Endothelial cell of umbilical vein (primary cell): ENCODE data around the gene TM4SF4. TPM values are rescaled to one million over a fixed set of nuclear protein-coding genes. Genes with fewer than 3 reads are reported as not detected.
A peak's percentile ranks its signal among the peaks of the same experiment; 100 is the strongest.

Experiments
- BruUV-seq: library from RNA; stranded (reverse); fragments of 400-500 nt; replicated peaks from 2 replicates; lab custom pipeline; 2021; lab: Mats Ljungman, UMichigan
- CTCF ChIA-PET: fragments of 300-600, 350-600 bp; sonication (Branson Sonifier 250); formaldehyde crosslinking; loops from one replicate; lab custom pipeline; 2021; ENCODE audit warnings: antibody characterized with exemption, inconsistent platforms; lab: Charles Lee
- POLR2A ChIA-PET: fragments of 300-600, 350-600 bp; sonication (Branson Sonifier 250); formaldehyde crosslinking; loops from one replicate; lab custom pipeline; 2021; ENCODE audit warnings: antibody characterized with exemption, inconsistent platforms; lab: Charles Lee
- DNase-seq: peaks from one replicate; pipeline ENCODE4 v3.0.0-alpha.2; 2011; ENCODE audit warnings: low read depth, low spot score
- FAIRE-seq: peaks from 2 replicates; lab custom pipeline; 2011; peaks lifted over from hg19 to GRCh38; lab: Jason Lieb, UNC
- H2AFZ ChIP-seq: 2 replicates; pipeline ENCODE4 v1.6.0; 2012; ENCODE audit warnings: low read depth, low read length, control low read depth, inconsistent platforms
- H3K27ac ChIP-seq: 2 replicates; pipeline ENCODE4 v1.5.1; 2011; ENCODE audit warnings: low read depth, mild to moderate bottlenecking, control low read depth, low read length, moderate library complexity; ENCODE audit not compliant: insufficient read depth
- H3K27me3 ChIP-seq, 2 experiments: 2 replicates each; pipeline versions ENCODE4 v1.6.0 to v1.6.1; 2011; ENCODE audit warnings: low read length in 2 of 2, mixed read lengths in 1 of 2; ENCODE audit not compliant: control insufficient read depth in 2 of 2, insufficient read depth in 2 of 2
- H3K36me3 ChIP-seq, 2 experiments: 2 replicates in 1 of 2; 3 replicates in 1 of 2; pipeline ENCODE4 v1.5.1; 2011; ENCODE audit warnings: low read length in 2 of 2, mild to moderate bottlenecking in 1 of 2, moderate library complexity in 1 of 2; ENCODE audit not compliant: control insufficient read depth in 2 of 2, insufficient read depth in 2 of 2; ENCODE audit errors: extremely low read depth in 1 of 2
- H3K4me1 ChIP-seq: 3 replicates; pipeline ENCODE4 v1.5.1; 2011; ENCODE audit warnings: mild to moderate bottlenecking, low read length; ENCODE audit not compliant: control insufficient read depth, insufficient read depth; ENCODE audit errors: extremely low read depth
- H3K4me2 ChIP-seq: 2 replicates; pipeline ENCODE4 v1.6.1; 2011; ENCODE audit warnings: low read length, control low read depth, mixed read lengths; ENCODE audit not compliant: insufficient read depth
- H3K4me3 ChIP-seq, 3 experiments: fragments of 200-600 bp in 1 of 3; sonication (generic), shearing (Covaris generic) in 1 of 3; replicated peaks in 1 of 3; 2 replicates each; pipeline ENCODE4 v1.5.1; 2011 to 2016; ENCODE audit warnings: control low read depth in 3 of 3, low read length in 3 of 3, mild to moderate bottlenecking in 2 of 3, inconsistent platforms in 1 of 3, low read depth in 1 of 3, moderate library complexity in 1 of 3; ENCODE audit not compliant: insufficient read depth in 1 of 3
- H3K79me2 ChIP-seq: 2 replicates; pipeline ENCODE4 v1.6.0; 2012; ENCODE audit warnings: low read length, inconsistent platforms; ENCODE audit not compliant: control insufficient read depth, insufficient read depth
- H3K9ac ChIP-seq: replicated peaks from 2 replicates; pipeline ENCODE3; 2011; ENCODE audit warnings: low read length, control low read depth; ENCODE audit not compliant: insufficient read depth; ENCODE audit errors: extremely low read depth
- H3K9me1 ChIP-seq: replicated peaks from 3 replicates; pipeline ENCODE4 v1.6.0; 2011; ENCODE audit warnings: mild to moderate bottlenecking, low read length; ENCODE audit not compliant: control insufficient read depth, insufficient read depth; ENCODE audit errors: extremely low read depth
- H3K9me3 ChIP-seq: replicated peaks from 2 replicates; pipeline ENCODE4 v1.5.1; 2012; ENCODE audit warnings: low read length, inconsistent platforms; ENCODE audit not compliant: control insufficient read depth, insufficient read depth
- H4K20me1 ChIP-seq: replicated peaks from 2 replicates; pipeline ENCODE3; 2011; ENCODE audit warnings: mild to moderate bottlenecking, low read length; ENCODE audit not compliant: control insufficient read depth, insufficient read depth; ENCODE audit errors: extremely low read depth
- FOS ChIP-seq: IDR thresholded peaks from 2 replicates; pipeline ENCODE4 v1.6.1; 2011; ENCODE audit warnings: mild to moderate bottlenecking, low read length, moderate library complexity, borderline replicate concordance; ENCODE audit not compliant: insufficient read depth
- GATA2 ChIP-seq: IDR thresholded peaks from 2 replicates; pipeline ENCODE4 v1.7.0; 2011; ENCODE audit warnings: low read depth, mild to moderate bottlenecking, moderate library complexity, mixed read lengths, low read length; ENCODE audit not compliant: insufficient read length, insufficient read depth
- JUN ChIP-seq: IDR thresholded peaks from 2 replicates; pipeline ENCODE4 v1.6.1; 2011; ENCODE audit warnings: borderline replicate concordance, low read depth; ENCODE audit not compliant: insufficient read length, insufficient read depth
- MYC ChIP-seq: IDR thresholded peaks from one replicate; pipeline ENCODE4 v1.6.1; 2011; ENCODE audit warnings: mild to moderate bottlenecking, low read depth, low read length
- POLR2AphosphoS5 ChIP-seq: IDR thresholded peaks from 2 replicates; pipeline ENCODE4 v1.6.1; 2012; ENCODE audit warnings: low read depth, mild to moderate bottlenecking, control low read depth, low read length, moderate library complexity; ENCODE audit not compliant: insufficient read depth
- dilution Hi-C: fragments of 300-500 bp; cut with MboI; formaldehyde crosslinking; loops from one replicate; pipeline ENCODE4 v1.15.0; 2019; ENCODE audit warnings: low sequenced_read_pairs; ENCODE audit not compliant: extremely low pct_ligation_motif_present
- intact Hi-C: fragments of 100-400 bp; cut with micrococcal nuclease; formaldehyde crosslinking; loops from one replicate; pipeline ENCODE4 v1.10.0; 2022
- polyA plus RNA-seq, 4 experiments: library from polyadenylated mRNA; depleted of rRNA in 3 of 4; stranded (reverse) in 3 of 4; unstranded in 1 of 4; fragments of >200 nt; gene quantifications; 2 replicates each; pipeline versions ENCODE4 v1.2.1 to v1.2.3, GENCODE V29; 2011 to 2012; ENCODE audit warnings: missing spikeins in 1 of 4
- total RNA-seq: library from RNA; stranded (reverse); gene quantifications from 2 replicates; pipeline ENCODE4 v1.2.3, GENCODE V29; 2021
- TF ChIP-seq, protein P1 (sequence below), 2 donors: IDR thresholded peaks; 1 replicate in 1 of 2; 2 replicates in 1 of 2; pipeline ENCODE4 v1.5.1; 2011; ENCODE audit warnings: low read length in 2 of 2, mild to moderate bottlenecking in 2 of 2, moderate library complexity in 2 of 2, control low read depth in 1 of 2, inconsistent platforms in 1 of 2, low read depth in 1 of 2; ENCODE audit not compliant: insufficient read depth in 1 of 2; ENCODE audit errors: extremely low read depth in 1 of 2

TM4SF4 gene
- total and polyA plus RNA-seq, 2 donors (not counting 3 experiments of a cell fraction or from before 2014, with no cell fraction given) = not detected

DNA sequence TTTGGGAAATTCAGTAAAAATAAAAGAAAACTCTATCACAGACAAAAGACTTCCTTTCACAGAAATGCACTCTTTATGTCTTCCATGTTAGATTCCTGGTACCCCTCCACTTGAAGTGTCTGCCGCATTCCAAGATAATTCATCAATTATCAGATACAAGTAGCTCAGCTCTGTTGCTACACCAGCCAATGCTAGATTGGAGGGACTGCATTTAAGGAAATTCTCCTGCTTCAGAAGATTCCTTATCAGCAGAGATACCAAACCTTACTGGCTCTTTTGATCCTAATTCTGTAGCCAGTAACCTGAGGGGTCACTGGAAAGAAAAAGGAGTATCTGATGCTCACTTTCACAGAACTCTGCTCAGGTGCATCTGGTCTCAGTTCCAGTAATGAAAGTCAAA lies 63.9 kb downstream of the TM4SF4 start:
- H3K27ac ChIP-seq = no peak overlapping the region
- no peak overlapping the region for H3K4me3 ChIP-seq
- H3K4me2 ChIP-seq = no peak overlapping the region
- H3K9me3 ChIP-seq = no peaks in the 10 kb centered on the region
- peaks cover 83% of the 10 kb centered on the region for H3K4me1 ChIP-seq
- no peak for FAIRE-seq
- no peaks in the 10 kb centered on the region for H3K27me3 ChIP-seq
- H3K79me2 ChIP-seq = peaks cover 85% of the 10 kb centered on the region
- DNase-seq = no peak
- no peak overlapping the region for H2AFZ ChIP-seq
- ChIA-PET POLR2A (no interaction called here), CTCF (no interaction called here)
- no peaks in the 10 kb centered on the region for H3K9me1 ChIP-seq
- TF ChIP-seq POLR2AphosphoS5 = peak; percentile 5
- TF ChIP-seq, protein P1, sequence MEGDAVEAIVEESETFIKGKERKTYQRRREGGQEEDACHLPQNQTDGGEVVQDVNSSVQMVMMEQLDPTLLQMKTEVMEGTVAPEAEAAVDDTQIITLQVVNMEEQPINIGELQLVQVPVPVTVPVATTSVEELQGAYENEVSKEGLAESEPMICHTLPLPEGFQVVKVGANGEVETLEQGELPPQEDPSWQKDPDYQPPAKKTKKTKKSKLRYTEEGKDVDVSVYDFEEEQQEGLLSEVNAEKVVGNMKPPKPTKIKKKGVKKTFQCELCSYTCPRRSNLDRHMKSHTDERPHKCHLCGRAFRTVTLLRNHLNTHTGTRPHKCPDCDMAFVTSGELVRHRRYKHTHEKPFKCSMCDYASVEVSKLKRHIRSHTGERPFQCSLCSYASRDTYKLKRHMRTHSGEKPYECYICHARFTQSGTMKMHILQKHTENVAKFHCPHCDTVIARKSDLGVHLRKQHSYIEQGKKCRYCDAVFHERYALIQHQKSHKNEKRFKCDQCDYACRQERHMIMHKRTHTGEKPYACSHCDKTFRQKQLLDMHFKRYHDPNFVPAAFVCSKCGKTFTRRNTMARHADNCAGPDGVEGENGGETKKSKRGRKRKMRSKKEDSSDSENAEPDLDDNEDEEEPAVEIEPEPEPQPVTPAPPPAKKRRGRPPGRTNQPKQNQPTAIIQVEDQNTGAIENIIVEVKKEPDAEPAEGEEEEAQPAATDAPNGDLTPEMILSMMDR (IDR thresholded peaks at IDR 0.05; ENCODE audit: extremely low read depth in 1 of 2, insufficient read depth in 1 of 2, low read depth in 1 of 2, low read length in 2 of 2) = no peak
- intact Hi-C loops (no loop called here), dilution Hi-C loops (no loop called here)
- no TSS peak for BruUV-seq
- peaks cover 13 to 20% of the 10 kb centered on the region in 2 experiments for H3K36me3 ChIP-seq
- H4K20me1 ChIP-seq = no peaks in the 10 kb centered on the region
- no peak overlapping the region for H3K9ac ChIP-seq

DNA sequence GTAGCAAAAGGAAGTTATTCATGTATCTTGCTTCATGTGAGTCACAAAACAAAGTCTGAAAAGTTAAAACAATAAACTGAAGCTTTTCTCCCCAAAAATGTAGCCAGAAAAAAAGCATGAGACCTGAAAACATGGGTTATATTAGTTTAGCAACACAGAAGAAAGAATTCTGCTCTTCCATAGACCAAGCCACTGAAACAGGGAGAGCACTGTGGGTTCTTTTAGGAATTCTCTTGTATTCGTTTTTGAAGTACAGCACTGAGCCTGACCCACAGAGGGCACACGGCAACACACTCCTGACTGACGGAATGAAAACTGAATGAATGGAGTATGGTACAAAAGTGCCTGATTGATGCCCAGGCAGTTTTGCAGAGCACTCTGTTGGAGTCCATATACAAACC lies 66.6 kb downstream of the TM4SF4 start:
- Histone ChIP-seq H3K27me3 (no peaks in the 10 kb centered on the region), H3K27ac (peak overlapping the region; percentile 96), H3K4me1 (peaks cover 89% of the 10 kb centered on the region), H3K4me2 (peak overlapping the region; percentile 94), H3K79me2 (peaks cover 81% of the 10 kb centered on the region), H4K20me1 (no peaks in the 10 kb centered on the region), H3K9me1 (no peaks in the 10 kb centered on the region), H3K9ac (peak overlapping the region; percentile 81), H2AFZ (no peak overlapping the region), H3K36me3 (peaks cover 7 to 14% of the 10 kb centered on the region in 2 experiments), H3K9me3 (no peaks in the 10 kb centered on the region), H3K4me3 (peak overlapping the region in 1 of 3 experiments; percentile 71)
- DNase-seq = peak; percentile 78
- dilution Hi-C loops = no loop called here
- peak; percentile 73 for FAIRE-seq
- ChIA-PET CTCF (interaction anchor here (1.0 to 2.8 kb wide), 7 partner anchors 8 to 267 kb away, joined by 3 to 18 read pairs (median 4); no protein-coding TSS in a partner anchor), POLR2A (no interaction called here)
- no TSS peak for BruUV-seq
- intact Hi-C loops = loop anchor here (1.0 kb wide), 1 partner anchor 117 kb away; the partner anchor contains the start of gene WWTR1
- TF ChIP-seq JUN (peak; percentile 12), MYC (no peak), POLR2AphosphoS5 (peak; percentile 22), FOS (peak; percentile 42), GATA2 (no peak)
- TF ChIP-seq, protein P1 (IDR thresholded peaks at IDR 0.05; ENCODE audit: extremely low read depth in 1 of 2, insufficient read depth in 1 of 2, low read depth in 1 of 2, low read length in 2 of 2) = peak; percentile 7 to 16
